Measurements from ENCODE around the gene VSIG10L2.

The VSIG10L2 gene

DNA sequence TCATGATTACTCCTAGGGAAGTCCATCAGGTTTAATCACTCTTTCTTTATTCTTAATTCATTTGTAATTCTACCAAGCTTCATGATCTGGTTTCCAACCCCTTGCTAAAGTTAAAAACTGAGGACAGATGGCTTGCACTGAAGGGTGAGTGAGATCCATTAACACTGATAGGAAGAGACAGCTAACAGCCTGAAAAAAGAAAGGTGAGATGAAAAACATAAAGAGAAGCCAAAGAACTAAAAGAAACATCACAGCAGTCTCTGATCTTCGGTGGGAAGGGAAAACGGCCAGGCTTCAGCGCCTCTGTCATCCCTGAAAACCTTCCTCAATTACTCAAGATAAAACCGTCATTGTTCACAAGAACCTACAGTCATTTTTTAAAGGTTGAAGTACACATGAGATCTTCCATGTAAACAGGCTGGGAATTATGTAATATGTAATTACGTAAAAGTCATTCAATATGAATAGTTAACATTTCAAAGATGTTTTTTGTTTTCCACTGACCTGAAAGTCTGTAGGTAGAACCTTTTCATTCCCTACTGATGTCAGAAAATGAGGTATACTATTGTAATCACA is 41.3 kb downstream of the VSIG10L2 start:
- DNase-seq (ENCODE audit: low read depth): no peak
- TF ChIP-seq MYC (IDR thresholded peaks at IDR 0.05; ENCODE audit: low read depth, low read length) (no peak), POLR2A (IDR thresholded peaks at IDR 0.05; ENCODE audit: extremely low read depth, insufficient read length) (no peak)
- TF ChIP-seq, protein P1, sequence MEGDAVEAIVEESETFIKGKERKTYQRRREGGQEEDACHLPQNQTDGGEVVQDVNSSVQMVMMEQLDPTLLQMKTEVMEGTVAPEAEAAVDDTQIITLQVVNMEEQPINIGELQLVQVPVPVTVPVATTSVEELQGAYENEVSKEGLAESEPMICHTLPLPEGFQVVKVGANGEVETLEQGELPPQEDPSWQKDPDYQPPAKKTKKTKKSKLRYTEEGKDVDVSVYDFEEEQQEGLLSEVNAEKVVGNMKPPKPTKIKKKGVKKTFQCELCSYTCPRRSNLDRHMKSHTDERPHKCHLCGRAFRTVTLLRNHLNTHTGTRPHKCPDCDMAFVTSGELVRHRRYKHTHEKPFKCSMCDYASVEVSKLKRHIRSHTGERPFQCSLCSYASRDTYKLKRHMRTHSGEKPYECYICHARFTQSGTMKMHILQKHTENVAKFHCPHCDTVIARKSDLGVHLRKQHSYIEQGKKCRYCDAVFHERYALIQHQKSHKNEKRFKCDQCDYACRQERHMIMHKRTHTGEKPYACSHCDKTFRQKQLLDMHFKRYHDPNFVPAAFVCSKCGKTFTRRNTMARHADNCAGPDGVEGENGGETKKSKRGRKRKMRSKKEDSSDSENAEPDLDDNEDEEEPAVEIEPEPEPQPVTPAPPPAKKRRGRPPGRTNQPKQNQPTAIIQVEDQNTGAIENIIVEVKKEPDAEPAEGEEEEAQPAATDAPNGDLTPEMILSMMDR (IDR thresholded peaks at IDR 0.05; ENCODE audit: low read depth, low read length): no peak
- TF ChIP-seq, protein P2, sequence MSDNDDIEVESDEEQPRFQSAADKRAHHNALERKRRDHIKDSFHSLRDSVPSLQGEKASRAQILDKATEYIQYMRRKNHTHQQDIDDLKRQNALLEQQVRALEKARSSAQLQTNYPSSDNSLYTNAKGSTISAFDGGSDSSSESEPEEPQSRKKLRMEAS (IDR thresholded peaks at IDR 0.05; ENCODE audit: low read depth, low read length): no peak
- no peak overlapping the region for H3K4me3 ChIP-seq (ENCODE audit: low read depth, low read length)

DNA sequence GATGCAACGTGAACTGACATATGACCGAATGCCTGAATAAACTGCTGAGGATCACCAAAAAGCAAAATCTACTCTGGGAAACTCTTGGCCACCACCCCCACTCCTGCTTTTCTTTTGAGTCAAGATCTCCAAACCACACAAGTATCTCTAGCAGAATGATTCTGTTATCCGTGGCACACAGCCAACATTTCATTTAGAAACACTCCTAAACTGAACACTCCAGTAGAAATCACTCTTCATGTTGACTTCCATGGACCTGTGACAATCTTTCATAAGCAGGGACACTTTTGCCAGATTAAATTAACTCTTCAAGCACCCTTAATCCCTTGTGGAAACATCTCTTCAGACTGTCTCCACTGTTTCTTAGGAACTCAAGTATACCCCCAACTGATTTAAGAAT is 44.4 kb downstream of the VSIG10L2 start:
- TF ChIP-seq POLR2A (IDR thresholded peaks at IDR 0.05; ENCODE audit: extremely low read depth, insufficient read length) (no peak), MYC (IDR thresholded peaks at IDR 0.05; ENCODE audit: low read depth, low read length) (no peak)
- TF ChIP-seq, protein P1 (IDR thresholded peaks at IDR 0.05; ENCODE audit: low read depth, low read length): no peak
- TF ChIP-seq, protein P2 (IDR thresholded peaks at IDR 0.05; ENCODE audit: low read depth, low read length): no peak
- DNase-seq (ENCODE audit: low read depth): no peak

DNA sequence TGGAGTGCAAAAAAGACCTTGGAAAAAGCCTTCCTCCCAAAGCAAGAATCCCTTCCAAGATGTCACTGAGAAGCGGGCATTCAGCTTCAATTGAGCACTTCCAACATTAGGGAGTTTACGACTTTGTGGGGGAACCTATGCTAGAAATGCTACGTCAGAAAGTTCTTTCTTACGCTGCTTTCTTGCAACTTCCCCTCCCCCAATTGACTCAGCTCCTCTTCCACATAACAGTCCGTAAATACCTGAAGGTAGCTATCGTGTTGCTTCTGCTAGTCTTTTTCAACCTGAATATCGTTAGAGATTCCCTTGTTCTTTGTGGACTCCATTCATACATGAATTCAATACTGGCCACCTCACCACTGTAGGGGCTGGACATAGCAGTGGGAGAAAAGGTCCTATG is 47.0 kb downstream of the VSIG10L2 start:
- no peak overlapping the region for H3K4me3 ChIP-seq (ENCODE audit: low read depth, low read length)
- DNase-seq (ENCODE audit: low read depth): no peak

More for the DNA sequence above, 44.4 kb downstream of the VSIG10L2 start:
- no peak overlapping the region for H3K4me3 ChIP-seq (ENCODE audit: low read depth, low read length)

DNA sequence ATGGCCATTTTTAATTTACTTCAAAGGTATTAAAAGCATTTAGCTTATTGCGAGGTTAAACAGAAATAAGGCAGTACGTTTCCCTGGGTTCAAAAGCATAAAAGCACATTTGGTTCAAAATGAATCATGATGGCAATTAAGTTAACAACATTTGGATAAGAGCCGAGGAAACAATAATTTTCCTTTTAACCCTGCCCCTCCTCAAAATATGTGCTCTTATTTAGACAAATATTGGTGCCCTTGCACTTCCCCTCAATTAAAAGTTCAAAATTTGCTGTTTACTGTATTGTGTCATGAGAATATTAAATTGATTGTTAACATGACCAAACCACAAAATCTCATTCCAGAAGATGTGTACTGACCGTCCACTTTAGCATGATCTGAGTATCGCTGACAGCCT is 48.7 kb downstream of the VSIG10L2 start:
- H3K4me3 ChIP-seq (ENCODE audit: low read depth, low read length): no peak overlapping the region
- DNase-seq (ENCODE audit: low read depth): no peak
- TF ChIP-seq MYC (IDR thresholded peaks at IDR 0.05; ENCODE audit: low read depth, low read length): no peak
- TF ChIP-seq, protein P2 (IDR thresholded peaks at IDR 0.05; ENCODE audit: low read depth, low read length): no peak
- TF ChIP-seq, protein P1 (IDR thresholded peaks at IDR 0.05; ENCODE audit: low read depth, low read length): no peak
- TF ChIP-seq POLR2A (IDR thresholded peaks at IDR 0.05; ENCODE audit: extremely low read depth, insufficient read length): no peak

More for the DNA sequence above, 47.0 kb downstream of the VSIG10L2 start:
- TF ChIP-seq POLR2A (IDR thresholded peaks at IDR 0.05; ENCODE audit: extremely low read depth, insufficient read length) (no peak), MYC (IDR thresholded peaks at IDR 0.05; ENCODE audit: low read depth, low read length) (no peak)
- TF ChIP-seq, protein P1 (IDR thresholded peaks at IDR 0.05; ENCODE audit: low read depth, low read length): no peak
- TF ChIP-seq, protein P2 (IDR thresholded peaks at IDR 0.05; ENCODE audit: low read depth, low read length): no peak

DNA sequence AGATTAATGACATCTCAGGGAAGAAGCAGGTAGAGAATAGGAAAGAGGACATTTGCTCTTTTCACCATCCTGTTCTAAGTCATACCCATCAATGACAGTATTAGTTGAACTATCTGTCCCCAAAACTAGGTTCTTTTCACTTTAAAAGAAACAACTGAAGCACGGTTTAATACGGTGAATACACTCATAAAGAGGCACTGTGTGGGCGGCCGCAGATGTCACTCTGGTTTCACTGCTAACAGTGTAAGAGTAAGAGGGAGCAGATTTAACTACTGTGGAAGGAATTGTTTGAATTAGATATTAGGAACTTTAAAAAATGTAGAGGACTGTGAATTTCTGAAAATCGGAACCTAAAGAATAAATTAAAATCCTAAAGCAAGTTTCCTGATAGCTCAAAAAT is 49.5 kb downstream of the VSIG10L2 start:
- no peak for DNase-seq (ENCODE audit: low read depth)

More for the DNA sequence above, 49.5 kb downstream of the VSIG10L2 start:
- TF ChIP-seq POLR2A (IDR thresholded peaks at IDR 0.05; ENCODE audit: extremely low read depth, insufficient read length): no peak
- TF ChIP-seq, protein P1 (IDR thresholded peaks at IDR 0.05; ENCODE audit: low read depth, low read length): no peak
- TF ChIP-seq, protein P2 (IDR thresholded peaks at IDR 0.05; ENCODE audit: low read depth, low read length): no peak
- no peak for TF ChIP-seq MYC (IDR thresholded peaks at IDR 0.05; ENCODE audit: low read depth, low read length)
- no peak overlapping the region for H3K4me3 ChIP-seq (ENCODE audit: low read depth, low read length)
